Esophagus (tissue), 2 donors: ENCODE measurements around the gene ESPL1. TPM values are rescaled to one million over a fixed set of nuclear protein-coding genes. Genes with fewer than 3 reads are reported as not detected.

Experiments used
- H3K27ac ChIP-seq, 2 donors: one replicate each; pipeline ENCODE4 v1.5.1; 2013; ENCODE audit warnings: low read depth in 2 of 2, mild to moderate bottlenecking in 2 of 2, inconsistent platforms in 1 of 2, low read length in 1 of 2, moderate library complexity in 1 of 2
- H3K27me3 ChIP-seq, 2 donors: one replicate each; pipeline ENCODE4 v1.6.1; 2013; ENCODE audit warnings: low read length in 2 of 2, control low read depth in 1 of 2, mild to moderate bottlenecking in 1 of 2; ENCODE audit not compliant: insufficient read depth in 2 of 2, control insufficient read depth in 1 of 2
- H3K36me3 ChIP-seq, 2 donors: one replicate each; pipeline ENCODE4 v1.6.1; 2013; ENCODE audit warnings: low read length in 1 of 2; ENCODE audit not compliant: control insufficient read depth in 2 of 2, insufficient read depth in 2 of 2
- H3K4me1 ChIP-seq, 2 donors: one replicate each; pipeline ENCODE4 v1.6.1; 2013; ENCODE audit warnings: low read length in 1 of 2; ENCODE audit not compliant: control insufficient read depth in 2 of 2, insufficient read depth in 2 of 2
- H3K4me3 ChIP-seq, 2 donors: one replicate each; pipeline ENCODE4 v1.5.1; 2013; ENCODE audit warnings: low read length in 2 of 2, mild to moderate bottlenecking in 2 of 2, low read depth in 1 of 2, moderate library complexity in 1 of 2
- H3K9me3 ChIP-seq, 2 donors: one replicate each; pipeline ENCODE4 v1.6.1; 2013; ENCODE audit warnings: mild to moderate bottlenecking in 2 of 2, low read depth in 1 of 2, low read length in 1 of 2, moderate library complexity in 1 of 2; ENCODE audit not compliant: control insufficient read depth in 2 of 2, insufficient read depth in 1 of 2
- WGBS, 2 donors: extraction: QIAGEN DNeasy Blood & Tissue Kit; methylation state at CpG; one replicate each; pipeline ENCODE4 v1.1.7; 2013; 5-methylcytosine and 5-hydroxymethylcytosine counted together
- polyA plus RNA-seq, 2 donors: library from polyadenylated mRNA; stranded (reverse); fragments of 200-250 nt; gene quantifications; one replicate each; pipeline ENCODE4 v1.2.3, GENCODE V29; 2013
- donor health status: healthy with polysubstance abuse.
- donor health status: Bipolar disorder and iron deficiency.

Gene ESPL1
- polyA plus RNA-seq, 2 donors, result 43.8 to 66.1 TPM

DNA sequence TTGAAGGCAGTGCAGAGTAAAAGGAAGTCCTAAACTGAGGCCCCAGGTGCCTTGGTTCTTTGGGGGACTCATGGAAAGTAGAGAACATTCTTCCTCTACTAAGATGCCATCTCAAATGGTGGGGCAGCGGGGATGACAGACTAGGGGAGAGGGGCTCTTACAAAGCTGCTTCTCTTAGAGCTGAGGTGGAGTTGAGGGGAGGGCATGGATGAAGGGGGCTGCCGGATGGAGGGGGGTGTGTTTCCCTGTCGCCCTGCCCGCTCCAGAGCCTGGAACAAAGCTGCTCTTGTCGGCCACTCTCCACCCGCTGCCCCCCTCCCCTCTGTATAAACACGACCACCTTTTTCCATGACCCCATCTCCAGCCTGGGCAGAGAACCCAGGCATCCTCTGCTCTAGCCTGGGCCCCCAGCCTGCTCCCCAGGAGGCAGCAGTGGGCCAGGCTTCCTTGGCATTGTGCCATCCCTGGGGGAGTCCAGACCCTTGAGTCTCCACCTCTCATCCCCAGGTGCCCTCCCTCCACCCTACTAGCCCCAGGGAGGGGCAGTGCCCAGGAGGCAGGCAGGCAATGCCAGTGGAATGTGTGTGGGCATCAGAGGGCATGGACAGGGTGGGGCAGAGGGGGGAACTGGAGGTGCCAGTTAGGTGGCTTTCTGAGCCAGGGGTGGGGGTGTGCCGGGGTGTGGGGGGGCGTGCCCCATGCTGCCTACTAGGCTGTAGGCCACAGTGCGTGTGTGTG, 37.8 kb upstream of the ESPL1 start:
- WGBS, 2 donors, result 44 to 54% methylated on average over 7 to 10 of the region's 10 CpGs
- Histone ChIP-seq H3K36me3 (peaks cover 0 to 15% of the 10 kb centered on the region in 2 donors), H3K27me3 (no peaks in the 10 kb centered on the region), H3K4me1 (peaks cover 7 to 31% of the 10 kb centered on the region in 2 donors), H3K4me3 (peak overlapping the region; percentile 75 to 90), H3K9me3 (no peaks in the 10 kb centered on the region), H3K27ac (peak overlapping the region; percentile 97 to 99)

DNA sequence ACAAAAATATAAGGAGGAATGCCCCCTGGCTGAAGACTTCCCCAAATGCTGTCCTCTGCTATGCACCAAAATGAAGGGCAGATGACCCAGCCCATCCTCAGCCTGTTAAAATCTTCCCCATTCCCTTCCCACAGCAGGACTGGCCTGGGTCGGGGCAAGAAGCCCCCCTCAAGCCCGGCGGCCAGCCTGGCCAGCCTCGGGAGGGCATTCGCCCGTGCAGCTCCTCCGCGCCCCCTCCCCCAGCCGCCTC, 36.5 kb upstream of the ESPL1 start:
- no peaks in the 10 kb centered on the region for H3K27me3 ChIP-seq
- 0 to 1% methylated on average over 9 of the region's 9 CpGs for WGBS, 2 donors
- no peaks in the 10 kb centered on the region for H3K9me3 ChIP-seq
- peak overlapping the region; percentile 75 to 90 for H3K4me3 ChIP-seq
- peaks cover 0 to 15% of the 10 kb centered on the region in 2 donors for H3K36me3 ChIP-seq
- H3K27ac ChIP-seq, result peak overlapping the region; percentile 97 to 99
- H3K4me1 ChIP-seq, result peaks cover 6 to 35% of the 10 kb centered on the region in 2 donors

DNA sequence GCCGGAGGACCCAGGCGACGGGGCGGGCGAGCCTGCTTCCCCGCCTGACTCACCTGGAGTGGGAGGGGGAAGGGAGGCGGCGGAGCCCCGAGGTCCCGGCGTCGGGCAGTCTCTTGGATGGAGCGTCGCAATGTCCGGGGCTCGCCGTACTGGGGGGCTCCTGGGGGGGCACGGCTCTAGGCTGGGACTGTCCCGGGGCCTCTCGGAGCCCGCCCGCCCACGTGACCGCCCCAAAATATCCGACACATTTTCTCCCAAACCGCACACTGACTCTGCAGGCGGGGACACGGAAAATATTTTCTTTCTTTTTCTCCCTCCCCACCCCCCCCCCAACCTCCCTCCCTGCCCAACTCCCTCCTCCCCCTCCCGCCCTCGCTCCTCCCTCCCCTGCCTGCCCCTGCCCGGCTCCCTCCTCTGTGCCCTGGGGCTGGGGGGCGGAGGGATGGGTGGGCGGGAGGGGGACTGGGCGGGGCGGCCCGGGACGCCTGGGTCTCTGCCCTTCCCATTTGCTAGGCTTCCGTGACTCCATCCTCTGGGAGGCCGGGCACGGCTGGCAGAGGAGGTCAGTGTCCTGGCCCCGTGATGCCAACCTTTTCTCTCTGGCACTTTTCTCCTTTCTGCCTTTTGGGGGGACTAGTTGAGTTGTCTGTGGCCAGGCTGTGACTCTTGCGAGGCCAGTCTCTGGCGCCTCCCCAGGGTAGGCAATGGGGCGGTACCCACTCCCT, 36.0 kb upstream of the ESPL1 start, which contains the start of gene RARG:
Gene RARG (minus strand): TSS at position 289 of the 725 bp plus-strand sequence. CDS start 4,664 bp downstream, outside the sequence.
- Histone ChIP-seq H3K4me3 (peak within 1 kb of the TSS; percentile 75 to 90), H3K27me3 (no peaks in the 10 kb centered on the region), H3K4me1 (peaks cover 7 to 37% of the 10 kb centered on the region in 2 donors), H3K36me3 (peaks cover 0 to 13% of the 10 kb centered on the region in 2 donors), H3K27ac (peak within 1 kb of the TSS; percentile 97 to 99), H3K9me3 (no peaks in the 10 kb centered on the region)
- 1% methylated on average over 26 to 41 of the region's 44 CpGs for WGBS, 2 donors

DNA sequence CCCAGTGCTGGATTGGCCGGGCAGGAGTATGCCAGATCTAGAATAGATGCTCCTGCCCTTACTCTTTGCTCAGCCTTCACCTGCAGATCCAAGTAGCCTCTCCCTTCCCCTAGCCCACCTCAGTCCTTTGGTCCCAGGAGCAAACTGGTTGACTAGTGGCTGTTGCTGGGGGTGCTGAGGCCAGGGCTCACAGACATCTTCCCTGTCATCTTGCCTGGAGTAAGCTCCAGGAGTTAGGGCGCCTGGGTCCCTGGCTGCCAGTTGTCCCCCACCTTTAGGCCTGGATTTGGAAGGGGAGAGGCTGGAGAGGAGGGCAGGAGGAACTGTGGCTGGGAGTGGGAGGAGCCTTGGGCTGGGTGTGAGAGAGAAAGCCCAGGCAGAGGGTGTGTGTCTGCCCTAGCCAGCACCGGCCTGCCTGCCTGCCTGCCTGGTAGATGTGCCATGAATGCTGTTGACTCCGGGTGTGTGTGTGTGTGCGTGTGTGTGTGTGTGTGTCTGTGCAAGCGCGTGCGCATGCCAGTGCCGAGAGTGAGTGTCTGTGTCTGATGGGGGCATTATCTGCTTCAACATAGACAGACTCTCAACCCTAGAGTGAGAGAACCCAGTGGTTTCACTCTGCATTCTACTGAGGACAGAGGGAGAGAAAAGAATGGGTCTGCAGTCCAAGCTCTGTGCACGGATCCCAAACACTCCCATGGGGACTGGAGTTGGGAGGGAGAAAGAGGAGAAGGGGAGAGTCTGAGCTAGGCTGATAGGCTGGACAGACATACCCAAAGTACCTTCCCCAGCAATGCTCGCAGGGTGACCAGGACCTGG, 35.2 kb upstream of the ESPL1 start:
- H3K27ac ChIP-seq, result peak overlapping the region; percentile 97 to 99
- no peaks in the 10 kb centered on the region for H3K9me3 ChIP-seq
- peak overlapping the region; percentile 37 to 90 for H3K4me3 ChIP-seq
- 16 to 27% methylated on average over 11 of the region's 11 CpGs for WGBS, 2 donors
- peaks cover 7 to 31% of the 10 kb centered on the region in 2 donors for H3K4me1 ChIP-seq
- H3K36me3 ChIP-seq, result peaks cover 0 to 6% of the 10 kb centered on the region in 2 donors
- no peaks in the 10 kb centered on the region for H3K27me3 ChIP-seq

DNA sequence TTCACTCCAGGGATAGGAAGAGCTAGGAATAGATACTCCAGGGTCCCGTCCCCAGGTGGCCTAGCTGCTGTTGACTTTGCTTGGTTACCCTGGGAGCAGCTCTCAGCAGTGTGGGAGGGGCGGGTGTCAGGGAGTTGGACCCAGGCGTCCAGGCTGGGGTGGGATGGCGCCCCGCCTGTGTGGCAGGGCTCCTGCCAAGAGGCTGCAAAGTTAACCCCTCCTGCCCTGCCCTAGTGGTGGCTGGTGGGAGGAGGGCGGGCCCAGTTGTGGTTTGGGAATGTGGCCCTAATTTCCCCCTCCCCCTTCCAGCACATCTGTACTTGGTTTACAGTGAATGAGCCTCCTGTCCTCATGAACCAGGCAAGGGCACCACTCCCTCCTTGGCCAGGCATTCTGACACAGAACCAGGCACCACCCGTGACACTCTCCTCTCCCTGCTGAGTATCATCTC, 34.4 kb upstream of the ESPL1 start:
- H3K4me1 ChIP-seq, result peaks cover 7 to 31% of the 10 kb centered on the region in 2 donors
- H3K27ac ChIP-seq, result peak overlapping the region; percentile 97 to 99
- H3K9me3 ChIP-seq, result no peaks in the 10 kb centered on the region
- no peak overlapping the region for H3K4me3 ChIP-seq
- peaks cover 0 to 6% of the 10 kb centered on the region in 2 donors for H3K36me3 ChIP-seq
- no peaks in the 10 kb centered on the region for H3K27me3 ChIP-seq
- WGBS, 2 donors, result 23 to 41% methylated on average over 7 of the region's 7 CpGs

DNA sequence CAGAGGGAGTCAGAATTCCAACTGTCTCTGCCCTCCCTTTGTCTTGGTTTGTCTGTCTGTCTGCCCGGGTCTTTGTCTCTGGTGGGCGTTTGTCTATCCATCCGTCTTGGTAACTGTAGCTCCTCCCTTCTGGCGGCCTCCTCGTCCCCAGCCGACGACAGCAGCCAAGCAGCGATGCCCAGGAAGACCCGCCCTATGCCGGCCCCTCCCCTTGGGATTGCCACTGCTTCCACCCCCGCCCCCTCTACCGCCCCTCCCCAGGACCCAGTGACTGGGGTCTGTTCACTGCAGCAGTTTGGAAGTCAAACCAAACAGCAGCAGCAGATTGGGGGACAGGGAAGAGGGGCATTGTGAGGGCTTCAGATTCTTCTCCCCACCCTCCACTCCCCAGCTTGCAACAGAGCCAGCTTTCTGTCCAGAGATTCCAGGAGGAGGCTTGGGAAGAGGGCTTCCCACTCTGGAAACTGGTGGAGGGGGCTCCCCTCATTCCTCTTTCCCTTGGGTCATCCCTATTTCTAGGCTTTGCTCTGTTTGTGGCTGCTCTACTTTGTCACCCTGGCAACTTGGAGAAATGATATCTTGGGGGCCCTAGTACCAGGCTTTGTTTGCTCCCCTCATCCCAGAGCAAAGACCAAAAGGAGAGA, 33.7 kb upstream of the ESPL1 start:
- no peaks in the 10 kb centered on the region for H3K9me3 ChIP-seq
- peak overlapping the region; percentile 97 to 99 for H3K27ac ChIP-seq
- peaks cover 0 to 4% of the 10 kb centered on the region in 2 donors for H3K36me3 ChIP-seq
- H3K27me3 ChIP-seq, result no peaks in the 10 kb centered on the region
- H3K4me3 ChIP-seq, result no peak overlapping the region
- peaks cover 7 to 30% of the 10 kb centered on the region in 2 donors for H3K4me1 ChIP-seq
- 12 to 13% methylated on average over 12 of the region's 12 CpGs for WGBS, 2 donors

DNA sequence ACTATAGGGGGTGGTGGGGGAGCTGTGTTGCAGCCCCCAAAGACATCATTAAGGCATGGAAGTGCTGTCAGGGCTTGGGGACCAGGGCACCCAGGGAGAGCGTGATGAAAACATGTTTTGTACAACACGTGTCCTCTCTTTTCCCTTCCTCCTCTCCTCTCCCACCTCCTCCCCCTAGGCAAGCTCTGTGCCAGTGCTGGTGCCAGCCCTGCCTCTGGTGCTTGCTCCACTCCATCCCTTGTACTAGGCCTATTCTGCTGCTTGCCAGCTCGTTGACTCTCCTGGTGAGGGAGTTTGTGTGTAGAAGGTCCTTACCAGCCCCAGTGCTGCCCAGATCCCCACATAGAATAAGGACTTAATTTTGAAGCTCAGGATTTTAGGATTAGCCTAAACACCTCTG, 32.9 kb upstream of the ESPL1 start:
- Histone ChIP-seq H3K9me3 (no peaks in the 10 kb centered on the region), H3K4me1 (peaks cover 6 to 26% of the 10 kb centered on the region in 2 donors), H3K27me3 (no peaks in the 10 kb centered on the region), H3K36me3 (no peaks in the 10 kb centered on the region), H3K4me3 (no peak overlapping the region), H3K27ac (peak overlapping the region; percentile 28 to 54)
- 30 to 39% methylated on average over 3 of the region's 3 CpGs for WGBS, 2 donors

DNA sequence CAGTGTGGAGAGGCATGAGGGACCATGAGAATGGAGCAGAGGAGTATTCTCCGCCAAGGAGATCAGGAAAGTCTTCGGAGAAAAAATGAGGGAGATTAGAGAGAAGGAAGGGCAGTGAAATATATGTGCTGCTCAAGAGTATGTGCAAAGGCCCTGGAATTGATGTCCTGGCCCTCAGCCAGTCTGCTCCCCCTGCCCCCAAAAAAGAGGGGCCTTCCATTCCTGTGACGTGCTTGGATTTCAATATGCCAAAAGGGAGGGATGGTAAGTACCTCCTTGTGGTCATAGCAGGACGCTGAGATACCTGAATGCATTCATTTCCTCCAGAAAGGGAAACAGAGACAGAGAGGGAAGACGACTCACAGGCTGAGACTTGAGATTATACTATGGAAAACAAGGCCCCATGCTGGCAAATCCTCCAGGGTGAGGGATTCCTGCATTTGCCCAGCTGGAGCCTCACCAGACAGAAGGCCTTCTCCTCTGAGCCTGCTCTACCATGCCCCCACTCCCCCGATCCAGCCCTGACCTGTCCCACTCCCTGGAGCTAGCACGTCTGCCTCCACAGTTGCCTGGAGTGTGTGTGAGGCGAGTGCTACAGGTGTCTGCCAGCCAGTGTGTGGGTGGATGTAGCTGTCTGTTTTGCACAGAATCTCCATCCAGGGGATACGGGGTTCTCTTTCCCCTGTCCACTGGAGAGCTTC, 32.2 kb upstream of the ESPL1 start:
- Histone ChIP-seq H3K27me3 (no peaks in the 10 kb centered on the region), H3K4me3 (no peak overlapping the region), H3K36me3 (no peaks in the 10 kb centered on the region), H3K9me3 (no peaks in the 10 kb centered on the region), H3K4me1 (peaks cover 3 to 26% of the 10 kb centered on the region in 2 donors), H3K27ac (peak overlapping the region; percentile 59 to 65)
- WGBS, 2 donors, result 52 to 60% methylated on average over 9 of the region's 9 CpGs
